HEK293 (cell line): ENCODE measurements around the gene BIN2.

ENCODE experiments used
- IKZF3 ChIP-seq: fragments of 450-650 bp; IDR thresholded peaks from 2 replicates; pipeline ENCODE4 v1.5.0; 2018; ENCODE audit warnings: missing biosample characterization, mild to moderate bottlenecking, missing genetic modification characterization, moderate library complexity
- KLF17 ChIP-seq: fragments of 450-650 bp; formaldehyde crosslinking; IDR thresholded peaks from 2 replicates; pipeline ENCODE4 v1.5.1; 2016; ENCODE audit warnings: missing biosample characterization, missing genetic modification characterization
- TCF7L2 ChIP-seq: IDR thresholded peaks from 2 replicates; pipeline ENCODE4 v1.6.1; 2011; ENCODE audit warnings: low read depth, mild to moderate bottlenecking, inconsistent platforms, low read length, moderate library complexity, borderline replicate concordance
- YY2 ChIP-seq: fragments of 450-650 bp; formaldehyde crosslinking; IDR thresholded peaks from 2 replicates; pipeline ENCODE4 v1.5.1; 2016; ENCODE audit warnings: missing biosample characterization, missing genetic modification characterization
- ZFP41 ChIP-seq: fragments of 450-650 bp; formaldehyde crosslinking; IDR thresholded peaks from 2 replicates; pipeline ENCODE4 v1.5.1; 2016; ENCODE audit warnings: missing biosample characterization, missing genetic modification characterization, borderline replicate concordance
- ZIC2 ChIP-seq: fragments of 450-650 bp; formaldehyde crosslinking; IDR thresholded peaks from 2 replicates; pipeline ENCODE4 v1.5.1; 2016; ENCODE audit warnings: missing biosample characterization, missing genetic modification characterization
- ZNF121 ChIP-seq: fragments of 450-650 bp; formaldehyde crosslinking; IDR thresholded peaks from 2 replicates; pipeline ENCODE4 v1.5.1; 2016; ENCODE audit warnings: missing biosample characterization, missing genetic modification characterization
- ZNF140 ChIP-seq: fragments of 450-650 bp; formaldehyde crosslinking; IDR thresholded peaks from 2 replicates; pipeline ENCODE4 v1.5.1; 2016; ENCODE audit warnings: missing biosample characterization, missing genetic modification characterization
- ZNF157 ChIP-seq: fragments of 450-650 bp; formaldehyde crosslinking; IDR thresholded peaks from 2 replicates; pipeline ENCODE4 v1.5.1; 2016; ENCODE audit warnings: missing biosample characterization, missing genetic modification characterization
- ZNF16 ChIP-seq: fragments of 450-650 bp; formaldehyde crosslinking; IDR thresholded peaks from 2 replicates; pipeline ENCODE4 v1.5.1; 2016; ENCODE audit warnings: low read depth, missing biosample characterization, missing genetic modification characterization
- ZNF174 ChIP-seq: fragments of 450-650 bp; formaldehyde crosslinking; IDR thresholded peaks from 2 replicates; pipeline ENCODE4 v1.5.0; 2017; ENCODE audit warnings: missing biosample characterization, mild to moderate bottlenecking, missing genetic modification characterization
- ZNF302 ChIP-seq: fragments of 450-650 bp; formaldehyde crosslinking; IDR thresholded peaks from 2 replicates; pipeline ENCODE4 v1.5.1; 2016; ENCODE audit warnings: missing biosample characterization, missing genetic modification characterization, low read depth
- ZNF354C ChIP-seq: fragments of 450-650 bp; formaldehyde crosslinking; IDR thresholded peaks from 2 replicates; pipeline ENCODE4 v1.5.1; 2016; ENCODE audit warnings: missing biosample characterization, missing genetic modification characterization, low read depth, borderline replicate concordance
- ZNF423 ChIP-seq: fragments of 450-650 bp; formaldehyde crosslinking; IDR thresholded peaks from 2 replicates; pipeline ENCODE4 v1.5.1; 2016; ENCODE audit warnings: missing biosample characterization, missing genetic modification characterization
- ZNF561 ChIP-seq: fragments of 450-650 bp; IDR thresholded peaks from 2 replicates; pipeline ENCODE4 v1.5.1; 2018; ENCODE audit warnings: missing biosample characterization, missing genetic modification characterization, borderline replicate concordance
- ZNF580 ChIP-seq: fragments of 450-650 bp; formaldehyde crosslinking; IDR thresholded peaks from 2 replicates; pipeline ENCODE4 v1.5.1; 2016; ENCODE audit warnings: missing biosample characterization, missing genetic modification characterization
- ZNF639 ChIP-seq: fragments of 450-650 bp; formaldehyde crosslinking; IDR thresholded peaks from 2 replicates; pipeline ENCODE4 v1.5.1; 2016; ENCODE audit warnings: missing biosample characterization, missing genetic modification characterization
- ZNF645 ChIP-seq: fragments of 450-650 bp; formaldehyde crosslinking; IDR thresholded peaks from 2 replicates; pipeline ENCODE4; 2016; ENCODE audit warnings: missing biosample characterization, missing genetic modification characterization
- ZNF704 ChIP-seq: fragments of 450-650 bp; formaldehyde crosslinking; IDR thresholded peaks from 2 replicates; pipeline ENCODE4 v1.5.1; 2016; ENCODE audit warnings: missing biosample characterization, missing genetic modification characterization
- ZNF792 ChIP-seq: fragments of 450-650 bp; formaldehyde crosslinking; IDR thresholded peaks from 2 replicates; pipeline ENCODE4 v1.5.1; 2016; ENCODE audit warnings: missing biosample characterization, missing genetic modification characterization
- ZNF830 ChIP-seq: fragments of 450-650 bp; IDR thresholded peaks from 2 replicates; pipeline ENCODE4 v1.5.0; 2018; ENCODE audit warnings: missing biosample characterization, missing genetic modification characterization, low read depth, mild to moderate bottlenecking, moderate library complexity
- TF ChIP-seq, protein P1 (sequence below): fragments of 450-650 bp; formaldehyde crosslinking; optimal IDR thresholded peaks from 2 replicates; pipeline ENCODE3; 2016; ENCODE audit warnings: missing biosample characterization, mild to moderate bottlenecking, missing genetic modification characterization
- TF ChIP-seq, protein P2 (sequence below): fragments of 450-650 bp; formaldehyde crosslinking; conservative IDR thresholded peaks from 2 replicates; pipeline ENCODE4 v1.5.1; 2016; ENCODE audit warnings: low read depth, missing biosample characterization, missing genetic modification characterization
- TF ChIP-seq, protein P3 (sequence below): fragments of 450-650 bp; formaldehyde crosslinking; IDR thresholded peaks from 2 replicates; pipeline ENCODE4 v1.5.1; 2016; ENCODE audit warnings: missing biosample characterization, missing genetic modification characterization
- TF ChIP-seq, protein P4 (sequence below): fragments of 450-650 bp; formaldehyde crosslinking; IDR thresholded peaks from 2 replicates; pipeline ENCODE4 v1.5.1; 2016; ENCODE audit warnings: missing biosample characterization, missing genetic modification characterization

Gene BIN2

DNA sequence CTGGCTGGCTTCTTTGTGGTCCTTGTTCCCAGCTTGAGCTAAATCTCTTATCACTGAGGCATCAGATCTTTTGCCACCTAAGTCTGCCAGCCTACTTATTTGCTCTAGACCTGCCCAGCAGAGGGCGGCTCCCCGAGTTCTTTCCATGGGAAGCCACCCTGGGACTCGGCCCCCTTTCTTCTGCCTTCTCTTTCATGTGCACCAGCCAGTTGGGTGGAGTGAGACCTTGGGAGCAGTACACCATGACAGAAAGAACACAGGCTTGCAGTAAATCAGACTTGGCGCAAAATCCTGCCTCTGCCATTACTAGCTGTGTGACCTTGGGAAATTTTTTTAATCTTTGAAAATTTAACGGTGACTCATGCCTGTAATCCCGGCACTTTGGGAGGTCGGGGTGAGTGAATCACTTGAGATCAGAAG, 61.2 kb downstream of the BIN2 start (continued):
- TF ChIP-seq ZFP41 (tag by site-specific recombination) (no peak), ZNF354C (tag by site-specific recombination) (no peak), ZNF830 (tag by site-specific recombination) (no peak), ZNF561 (tag by site-specific recombination) (0 out of 2 replicates have a peak, but pooled peaks have one; percentile 58), ZNF704 (tag by site-specific recombination) (no peak), ZNF174 (tag by site-specific recombination) (no peak), ZNF157 (tag by site-specific recombination) (no peak), ZIC2 (tag by site-specific recombination) (no peak), YY2 (no peak), ZNF645 (no peak), ZNF423 (tag by site-specific recombination) (no peak), KLF17 (no peak), ZNF792 (tag by site-specific recombination) (no peak), ZNF639 (tag by site-specific recombination) (no peak), ZNF121 (tag by site-specific recombination) (no peak), ZNF302 (tag by site-specific recombination) (no peak), ZNF580 (no peak), ZNF16 (tag by site-specific recombination) (no peak), IKZF3 (tag by site-specific recombination) (0 out of 2 replicates have a peak, but pooled peaks have one; percentile 16), ZNF140 (tag by site-specific recombination) (no peak), TCF7L2 (no peak)
- TF ChIP-seq, protein P1, sequence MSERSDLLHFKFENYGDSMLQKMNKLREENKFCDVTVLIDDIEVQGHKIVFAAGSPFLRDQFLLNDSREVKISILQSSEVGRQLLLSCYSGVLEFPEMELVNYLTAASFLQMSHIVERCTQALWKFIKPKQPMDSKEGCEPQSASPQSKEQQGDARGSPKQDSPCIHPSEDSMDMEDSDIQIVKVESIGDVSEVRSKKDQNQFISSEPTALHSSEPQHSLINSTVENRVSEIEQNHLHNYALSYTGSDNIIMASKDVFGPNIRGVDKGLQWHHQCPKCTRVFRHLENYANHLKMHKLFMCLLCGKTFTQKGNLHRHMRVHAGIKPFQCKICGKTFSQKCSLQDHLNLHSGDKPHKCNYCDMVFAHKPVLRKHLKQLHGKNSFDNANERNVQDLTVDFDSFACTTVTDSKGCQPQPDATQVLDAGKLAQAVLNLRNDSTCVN (tag by site-specific recombination) = no peak
- TF ChIP-seq, protein P2, sequence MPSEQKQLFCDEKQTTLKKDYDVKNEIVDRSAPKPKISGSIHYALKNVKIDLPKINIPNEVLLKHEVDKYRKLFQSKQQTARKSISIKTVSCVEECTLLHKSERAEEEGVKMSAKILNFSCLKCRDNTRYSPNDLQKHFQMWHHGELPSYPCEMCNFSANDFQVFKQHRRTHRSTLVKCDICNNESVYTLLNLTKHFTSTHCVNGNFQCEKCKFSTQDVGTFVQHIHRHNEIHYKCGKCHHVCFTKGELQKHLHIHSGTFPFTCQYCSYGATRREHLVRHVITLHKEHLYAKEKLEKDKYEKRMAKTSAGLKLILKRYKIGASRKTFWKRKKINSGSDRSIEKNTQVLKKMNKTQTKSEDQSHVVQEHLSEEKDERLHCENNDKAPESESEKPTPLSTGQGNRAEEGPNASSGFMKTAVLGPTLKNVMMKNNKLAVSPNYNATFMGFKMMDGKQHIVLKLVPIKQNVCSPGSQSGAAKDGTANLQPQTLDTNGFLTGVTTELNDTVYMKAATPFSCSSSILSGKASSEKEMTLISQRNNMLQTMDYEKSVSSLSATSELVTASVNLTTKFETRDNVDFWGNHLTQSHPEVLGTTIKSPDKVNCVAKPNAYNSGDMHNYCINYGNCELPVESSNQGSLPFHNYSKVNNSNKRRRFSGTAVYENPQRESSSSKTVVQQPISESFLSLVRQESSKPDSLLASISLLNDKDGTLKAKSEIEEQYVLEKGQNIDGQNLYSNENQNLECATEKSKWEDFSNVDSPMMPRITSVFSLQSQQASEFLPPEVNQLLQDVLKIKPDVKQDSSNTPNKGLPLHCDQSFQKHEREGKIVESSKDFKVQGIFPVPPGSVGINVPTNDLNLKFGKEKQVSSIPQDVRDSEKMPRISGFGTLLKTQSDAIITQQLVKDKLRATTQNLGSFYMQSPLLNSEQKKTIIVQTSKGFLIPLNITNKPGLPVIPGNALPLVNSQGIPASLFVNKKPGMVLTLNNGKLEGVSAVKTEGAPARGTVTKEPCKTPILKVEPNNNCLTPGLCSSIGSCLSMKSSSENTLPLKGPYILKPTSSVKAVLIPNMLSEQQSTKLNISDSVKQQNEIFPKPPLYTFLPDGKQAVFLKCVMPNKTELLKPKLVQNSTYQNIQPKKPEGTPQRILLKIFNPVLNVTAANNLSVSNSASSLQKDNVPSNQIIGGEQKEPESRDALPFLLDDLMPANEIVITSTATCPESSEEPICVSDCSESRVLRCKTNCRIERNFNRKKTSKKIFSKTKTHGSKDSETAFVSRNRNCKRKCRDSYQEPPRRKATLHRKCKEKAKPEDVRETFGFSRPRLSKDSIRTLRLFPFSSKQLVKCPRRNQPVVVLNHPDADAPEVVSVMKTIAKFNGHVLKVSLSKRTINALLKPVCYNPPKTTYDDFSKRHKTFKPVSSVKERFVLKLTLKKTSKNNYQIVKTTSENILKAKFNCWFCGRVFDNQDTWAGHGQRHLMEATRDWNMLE (tag by site-specific recombination) = no peak
- TF ChIP-seq, protein P3, sequence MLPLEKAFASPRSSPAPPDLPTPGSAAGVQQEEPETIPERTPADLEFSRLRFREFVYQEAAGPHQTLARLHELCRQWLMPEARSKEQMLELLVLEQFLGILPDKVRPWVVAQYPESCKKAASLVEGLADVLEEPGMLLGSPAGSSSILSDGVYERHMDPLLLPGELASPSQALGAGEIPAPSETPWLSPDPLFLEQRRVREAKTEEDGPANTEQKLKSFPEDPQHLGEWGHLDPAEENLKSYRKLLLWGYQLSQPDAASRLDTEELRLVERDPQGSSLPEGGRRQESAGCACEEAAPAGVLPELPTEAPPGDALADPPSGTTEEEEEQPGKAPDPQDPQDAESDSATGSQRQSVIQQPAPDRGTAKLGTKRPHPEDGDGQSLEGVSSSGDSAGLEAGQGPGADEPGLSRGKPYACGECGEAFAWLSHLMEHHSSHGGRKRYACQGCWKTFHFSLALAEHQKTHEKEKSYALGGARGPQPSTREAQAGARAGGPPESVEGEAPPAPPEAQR (tag by site-specific recombination) = no peak
- TF ChIP-seq, protein P4, sequence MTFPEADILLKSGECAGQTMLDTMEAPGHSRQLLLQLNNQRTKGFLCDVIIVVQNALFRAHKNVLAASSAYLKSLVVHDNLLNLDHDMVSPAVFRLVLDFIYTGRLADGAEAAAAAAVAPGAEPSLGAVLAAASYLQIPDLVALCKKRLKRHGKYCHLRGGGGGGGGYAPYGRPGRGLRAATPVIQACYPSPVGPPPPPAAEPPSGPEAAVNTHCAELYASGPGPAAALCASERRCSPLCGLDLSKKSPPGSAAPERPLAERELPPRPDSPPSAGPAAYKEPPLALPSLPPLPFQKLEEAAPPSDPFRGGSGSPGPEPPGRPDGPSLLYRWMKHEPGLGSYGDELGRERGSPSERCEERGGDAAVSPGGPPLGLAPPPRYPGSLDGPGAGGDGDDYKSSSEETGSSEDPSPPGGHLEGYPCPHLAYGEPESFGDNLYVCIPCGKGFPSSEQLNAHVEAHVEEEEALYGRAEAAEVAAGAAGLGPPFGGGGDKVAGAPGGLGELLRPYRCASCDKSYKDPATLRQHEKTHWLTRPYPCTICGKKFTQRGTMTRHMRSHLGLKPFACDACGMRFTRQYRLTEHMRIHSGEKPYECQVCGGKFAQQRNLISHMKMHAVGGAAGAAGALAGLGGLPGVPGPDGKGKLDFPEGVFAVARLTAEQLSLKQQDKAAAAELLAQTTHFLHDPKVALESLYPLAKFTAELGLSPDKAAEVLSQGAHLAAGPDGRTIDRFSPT = 0 out of 2 replicates have a peak, but pooled peaks have one; percentile 24
